Large intestine (tissue), 3 donors: ENCODE results near the gene CENPC. TPM values are rescaled to one million over a fixed set of nuclear protein-coding genes. Genes with fewer than 3 reads are reported as not detected.
A peak's percentile ranks its signal among the peaks of the same experiment; 100 is the strongest.
"Not testable (repeated sequence)": the region's sequence is repeated elsewhere in the genome, so short reads cannot be mapped to it uniquely, and the experiment has no call there.

ENCODE experiments used
- DNase-seq, 2 donors: peaks; one replicate each; pipeline versions ENCODE4 v3.0.0 to v3.0.0-alpha.2; 2013
- H3K27ac ChIP-seq: one replicate; pipeline ENCODE4 v1.5.1; 2013; ENCODE audit warnings: low read length
- H3K27me3 ChIP-seq: 2 replicates; pipeline ENCODE4 v1.6.1; 2013; ENCODE audit warnings: low read length; ENCODE audit not compliant: control insufficient read depth, insufficient read depth
- H3K36me3 ChIP-seq: 2 replicates; pipeline ENCODE4 v1.6.1; 2013; ENCODE audit warnings: low read length; ENCODE audit not compliant: control insufficient read depth, insufficient read depth
- H3K4me1 ChIP-seq: one replicate; pipeline ENCODE4 v1.6.1; 2013; ENCODE audit warnings: low read length; ENCODE audit not compliant: control insufficient read depth, insufficient read depth
- H3K4me3 ChIP-seq: one replicate; pipeline ENCODE4 v1.5.1; 2013; ENCODE audit warnings: low read length
- H3K9me3 ChIP-seq: one replicate; pipeline ENCODE4 v1.6.1; 2013; ENCODE audit warnings: mild to moderate bottlenecking, low read depth, low read length, moderate library complexity; ENCODE audit not compliant: control insufficient read depth
- WGBS: methylation state at CpG from one replicate; pipeline ENCODE4 v1.1.5; 2013; ENCODE audit warnings: low lambda C conversion rate; ENCODE audit not compliant: insufficient coverage; 5-methylcytosine and 5-hydroxymethylcytosine counted together
- polyA plus RNA-seq: library from polyadenylated mRNA; unstranded; fragments of 120-200 nt; gene quantifications from one replicate; pipeline ENCODE4 v1.2.1, GENCODE V29; 2013

The CENPC gene
- polyA plus RNA-seq, 1 donor, result 22.4 TPM

- no peak overlapping the region for H3K4me3 ChIP-seq
- H3K27me3 ChIP-seq, result no peaks in the 10 kb centered on the region
- no CpG with 5 or more reads among the region's 3 CpGs for WGBS
- H3K36me3 ChIP-seq, result peaks cover 37% of the 10 kb centered on the region
- no peaks in the 10 kb centered on the region for H3K4me1 ChIP-seq
- H3K9me3 ChIP-seq, result peaks cover 19% of the 10 kb centered on the region
- no peak overlapping the region for H3K27ac ChIP-seq
- no peak for DNase-seq
Measured at GRCh38 chr4:67480810-67481209, 64.5 kb downstream of the CENPC start.

- Histone ChIP-seq H3K9me3 (peaks cover 15% of the 10 kb centered on the region), H3K4me1 (no peaks in the 10 kb centered on the region), H3K27me3 (no peaks in the 10 kb centered on the region), H3K36me3 (peaks cover 58% of the 10 kb centered on the region), H3K27ac (no peak overlapping the region), H3K4me3 (no peak overlapping the region)
- WGBS, result 100% methylated on average over 1 of the region's 4 CpGs
- DNase-seq, result no peak
Measured at GRCh38 chr4:67475155-67475554, 70.1 kb downstream of the CENPC start.

GRCh38 chr4:67470871-67471270 lies 74.4 kb downstream of the CENPC start:
- Histone ChIP-seq H3K4me1 (no peaks in the 10 kb centered on the region), H3K9me3 (no peaks in the 10 kb centered on the region), H3K4me3 (no peak overlapping the region), H3K27ac (no peak overlapping the region), H3K27me3 (no peaks in the 10 kb centered on the region), H3K36me3 (peaks cover 46% of the 10 kb centered on the region)
- no peak for DNase-seq

DNA sequence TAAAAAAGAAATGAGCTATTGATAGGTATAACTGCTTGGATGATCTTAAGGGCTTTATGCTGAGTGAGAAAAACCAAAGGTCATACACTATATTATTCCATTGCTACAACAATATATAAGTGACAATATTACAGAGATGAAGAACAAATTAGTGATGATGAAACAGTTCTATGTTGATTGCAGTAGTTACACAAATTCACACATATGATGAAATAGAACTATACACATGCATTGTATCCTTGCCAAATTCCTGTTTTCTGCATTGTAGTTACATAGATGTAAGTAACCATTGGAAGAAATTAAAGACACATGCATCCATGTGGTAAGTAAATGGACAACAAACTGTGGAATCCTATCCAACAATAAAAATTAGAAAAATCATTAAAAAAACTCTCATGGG lies 76.5 kb downstream of the CENPC start:
- Histone ChIP-seq H3K4me1 (no peaks in the 10 kb centered on the region), H3K4me3 (no peak overlapping the region), H3K27ac (no peak overlapping the region), H3K27me3 (no peaks in the 10 kb centered on the region), H3K36me3 (peaks cover 30% of the 10 kb centered on the region), H3K9me3 (no peaks in the 10 kb centered on the region)
- DNase-seq, result no peak

GRCh38 chr4:67466751-67467150 lies 78.6 kb downstream of the CENPC start:
- Histone ChIP-seq H3K4me1 (no peaks in the 10 kb centered on the region), H3K27ac (no peak overlapping the region), H3K36me3 (peaks cover 16% of the 10 kb centered on the region), H3K4me3 (no peak overlapping the region), H3K27me3 (no peaks in the 10 kb centered on the region), H3K9me3 (no peaks in the 10 kb centered on the region)
- no CpG with 5 or more reads among the region's 3 CpGs for WGBS
- no peak for DNase-seq

- Histone ChIP-seq H3K9me3 (no peaks in the 10 kb centered on the region), H3K4me3 (no peak overlapping the region), H3K27me3 (no peaks in the 10 kb centered on the region), H3K27ac (no peak overlapping the region), H3K36me3 (peaks cover 11% of the 10 kb centered on the region), H3K4me1 (no peaks in the 10 kb centered on the region)
- WGBS, result no CpG with 5 or more reads among the region's 4 CpGs
- no peak for DNase-seq
Measured at GRCh38 chr4:67465763-67466052, 79.6 kb downstream of the CENPC start.

- WGBS, result no CpG with 5 or more reads among the region's 7 CpGs
- no peak overlapping the region for H3K4me3 ChIP-seq
- no peak for DNase-seq
- no peak overlapping the region for H3K27ac ChIP-seq
- H3K4me1 ChIP-seq, result no peaks in the 10 kb centered on the region
- peaks cover 8% of the 10 kb centered on the region for H3K36me3 ChIP-seq
- H3K9me3 ChIP-seq, result no peaks in the 10 kb centered on the region
- H3K27me3 ChIP-seq, result no peaks in the 10 kb centered on the region
Measured at GRCh38 chr4:67465032-67465762, 80.1 kb downstream of the CENPC start.

GRCh38 chr4:67460574-67460973 lies 84.7 kb downstream of the CENPC start:
- Histone ChIP-seq H3K4me3 (no peak overlapping the region), H3K36me3 (no peaks in the 10 kb centered on the region), H3K4me1 (no peaks in the 10 kb centered on the region), H3K27ac (no peak overlapping the region), H3K9me3 (no peaks in the 10 kb centered on the region), H3K27me3 (no peaks in the 10 kb centered on the region)
- no peak for DNase-seq
- 100% methylated on average over 1 of the region's 2 CpGs for WGBS

- no peaks in the 10 kb centered on the region for H3K27me3 ChIP-seq
- no peaks in the 10 kb centered on the region for H3K4me1 ChIP-seq
- no CpG with 5 or more reads among the region's 3 CpGs for WGBS
- H3K36me3 ChIP-seq, result no peaks in the 10 kb centered on the region
- no peak for DNase-seq
- no peaks in the 10 kb centered on the region for H3K9me3 ChIP-seq
- no peak overlapping the region for H3K27ac ChIP-seq
- no peak overlapping the region for H3K4me3 ChIP-seq
Measured at GRCh38 chr4:67459164-67459563, 86.1 kb downstream of the CENPC start.

DNA sequence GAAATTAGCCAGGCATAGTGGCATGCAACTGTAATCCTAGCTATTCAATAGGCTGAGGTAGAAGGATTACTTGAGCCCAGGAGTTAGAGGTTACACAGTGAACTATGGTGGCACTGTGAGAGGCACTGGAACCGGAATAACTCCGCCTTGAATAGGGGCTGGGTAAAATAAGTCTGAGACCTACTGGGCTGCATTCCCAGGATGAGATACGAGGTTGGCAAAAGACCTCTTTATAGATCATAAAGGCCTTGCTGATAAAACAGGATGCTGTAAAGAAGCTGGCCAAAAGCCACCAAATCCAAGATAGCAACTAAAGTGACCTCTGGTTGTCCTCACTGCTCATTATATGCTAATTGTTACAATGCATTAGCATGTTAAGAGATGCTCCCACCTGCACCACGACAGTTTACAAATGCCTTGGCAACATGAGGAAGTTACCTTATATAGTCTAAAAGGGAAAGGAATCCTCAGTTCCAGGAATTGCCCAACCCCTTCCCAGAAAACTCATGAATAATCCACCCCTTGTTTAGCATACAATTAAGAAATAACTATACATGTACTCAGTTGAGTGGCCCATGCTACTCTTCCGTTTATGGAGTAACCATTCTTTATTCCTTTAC lies 88.6 kb downstream of the CENPC start:
- peak in 1 of 2 donors; percentile 8 for DNase-seq
- H3K27me3 ChIP-seq, result no peaks in the 10 kb centered on the region
- WGBS, result 100% methylated on average over 1 of the region's 5 CpGs

GRCh38 chr4:67452846-67453205 lies 92.5 kb downstream of the CENPC start:
- not testable (repeated sequence) for H3K27me3 ChIP-seq, H3K4me3 ChIP-seq
- peak overlapping the region; percentile 56 for H3K27ac ChIP-seq

More for the DNA sequence above, 88.6 kb downstream of the CENPC start:
- H3K4me3 ChIP-seq, result no peak overlapping the region
- H3K27ac ChIP-seq, result no peak overlapping the region
- no peaks in the 10 kb centered on the region for H3K36me3 ChIP-seq
- peaks cover 15% of the 10 kb centered on the region for H3K4me1 ChIP-seq
- no peaks in the 10 kb centered on the region for H3K9me3 ChIP-seq

More at GRCh38 chr4:67452846-67453205, 92.5 kb downstream of the CENPC start:
- peak; percentile 19 to 68 for DNase-seq
- H3K36me3 ChIP-seq, H3K9me3 ChIP-seq: not testable (repeated sequence)
- WGBS, result no CpG with 5 or more reads among the region's 2 CpGs
- peaks cover 15% of the 10 kb centered on the region for H3K4me1 ChIP-seq
